Mesendoderm (in vitro differentiated cells): ENCODE data around the gene PLCL2.
A peak's percentile ranks its signal among the peaks of the same experiment; 100 is the strongest.
"Not testable (repeated sequence)": the region's sequence is repeated elsewhere in the genome, so short reads cannot be mapped to it uniquely, and the experiment has no call there.

ENCODE experiments used
- DNase-seq: peaks from one replicate; pipeline ENCODE4 v3.0.0; 2013
- H2AK5ac ChIP-seq: 2 replicates; pipeline ENCODE4 v1.6.1; 2013; ENCODE audit warnings: low read length, inconsistent platforms
- H2BK120ac ChIP-seq: 2 replicates; pipeline ENCODE4 v1.6.1; 2013; ENCODE audit warnings: low read depth, mild to moderate bottlenecking, low read length, moderate library complexity, mixed read lengths
- H2BK15ac ChIP-seq: replicated peaks from 2 replicates; pipeline ENCODE4 v1.6.1; 2013; ENCODE audit warnings: low read depth, mild to moderate bottlenecking, moderate library complexity
- H2BK5ac ChIP-seq: 2 replicates; pipeline ENCODE4 v1.6.1; 2013; ENCODE audit warnings: low read length, inconsistent platforms
- H3K18ac ChIP-seq: 2 replicates; pipeline ENCODE4 v1.6.1; 2013; ENCODE audit warnings: mild to moderate bottlenecking, low read length, mixed read lengths
- H3K23ac ChIP-seq: one replicate; pipeline ENCODE4 v1.6.1; 2013; ENCODE audit warnings: low read length
- H3K27ac ChIP-seq: 2 replicates; pipeline ENCODE4 v1.5.1; 2013; ENCODE audit warnings: low read depth, mild to moderate bottlenecking, inconsistent platforms, low read length, moderate library complexity
- H3K27me3 ChIP-seq: 2 replicates; pipeline ENCODE4 v1.6.1; 2013; ENCODE audit warnings: low read length, control low read depth, mild to moderate bottlenecking, inconsistent platforms; ENCODE audit not compliant: insufficient read depth, poor library complexity
- H3K36me3 ChIP-seq: 2 replicates; pipeline ENCODE4 v1.6.1; 2013; ENCODE audit warnings: low read length, inconsistent platforms; ENCODE audit not compliant: control insufficient read depth, insufficient read depth
- H3K4ac ChIP-seq: one replicate; pipeline ENCODE4 v1.6.1; 2013; ENCODE audit warnings: low read depth, mild to moderate bottlenecking, low read length, moderate library complexity
- H3K4me1 ChIP-seq: 2 replicates; pipeline ENCODE4 v1.6.1; 2013; ENCODE audit warnings: low read depth, low read length, inconsistent platforms; ENCODE audit not compliant: control insufficient read depth
- H3K4me2 ChIP-seq: 2 replicates; pipeline ENCODE4 v1.6.1; 2013; ENCODE audit warnings: low read length
- H3K4me3 ChIP-seq: 2 replicates; pipeline ENCODE4 v1.5.1; 2013; ENCODE audit warnings: mild to moderate bottlenecking, low read length
- H3K56ac ChIP-seq: one replicate; pipeline ENCODE4 v1.6.1; 2013; ENCODE audit warnings: low read length
- H3K79me1 ChIP-seq: 2 replicates; pipeline ENCODE4 v1.6.1; 2013; ENCODE audit warnings: low read length, inconsistent platforms
- H3K79me2 ChIP-seq: 2 replicates; pipeline ENCODE4 v1.6.1; 2013; ENCODE audit warnings: mild to moderate bottlenecking, low read length; ENCODE audit not compliant: control insufficient read depth, insufficient read depth
- H3K9ac ChIP-seq: 2 replicates; pipeline ENCODE4 v1.6.1; 2013; ENCODE audit warnings: low read length, inconsistent platforms
- H4K5ac ChIP-seq: one replicate; pipeline ENCODE4 v1.6.1; 2013; ENCODE audit warnings: low read length
- H4K8ac ChIP-seq: one replicate; pipeline ENCODE4 v1.6.1; 2013; ENCODE audit warnings: low read depth, mild to moderate bottlenecking, control low read depth, low read length, moderate library complexity
- WGBS: extraction: QIAGEN DNeasy Blood & Tissue Kit; methylation state at CpG from one replicate; pipeline ENCODE4 v1.1.7; 2013; ENCODE audit warnings: low lambda C conversion rate, missing lambda C conversion rate; ENCODE audit not compliant: insufficient coverage; ENCODE audit errors: extremely low coverage; 5-methylcytosine and 5-hydroxymethylcytosine counted together

The PLCL2 gene

DNA sequence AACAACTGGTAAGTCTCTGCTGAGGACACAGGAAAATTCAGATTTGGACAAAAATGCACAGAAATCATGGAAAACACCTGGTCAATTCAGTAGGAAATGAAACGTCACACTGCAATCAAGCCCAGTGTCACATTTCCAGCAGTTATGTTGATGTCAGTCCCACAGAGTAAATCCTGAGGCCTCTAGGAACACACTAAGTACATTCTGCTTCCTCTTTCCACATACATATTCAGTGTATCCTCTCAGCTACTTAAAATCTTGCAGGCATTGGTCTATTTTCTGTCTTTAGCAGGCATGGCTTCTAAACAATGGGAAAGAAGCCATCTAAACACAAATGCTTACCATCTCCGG lies 207.8 kb downstream of the PLCL2 start:
- no peak for DNase-seq
- peaks cover 1% of the 10 kb centered on the region for H3K4me1 ChIP-seq
- no CpG with 5 or more reads among the region's 2 CpGs for WGBS
- no peak overlapping the region for H4K8ac ChIP-seq
- no peaks in the 10 kb centered on the region for H3K79me2 ChIP-seq
- no peaks in the 10 kb centered on the region for H3K27me3 ChIP-seq
- H3K27ac ChIP-seq, result no peak overlapping the region
- H3K9ac ChIP-seq, result no peak overlapping the region
- no peak overlapping the region for H2BK15ac ChIP-seq
- H3K79me1 ChIP-seq, result no peaks in the 10 kb centered on the region
- no peak overlapping the region for H2BK5ac ChIP-seq
- no peaks in the 10 kb centered on the region for H3K36me3 ChIP-seq
- no peak overlapping the region for H4K5ac ChIP-seq
- no peak overlapping the region for H2AK5ac ChIP-seq
- no peak overlapping the region for H3K18ac ChIP-seq
- no peak overlapping the region for H3K4me3 ChIP-seq
- no peak overlapping the region for H3K56ac ChIP-seq
- no peak overlapping the region for H3K4me2 ChIP-seq
- no peak overlapping the region for H3K23ac ChIP-seq
- H3K4ac ChIP-seq, result no peak overlapping the region
- no peak overlapping the region for H2BK120ac ChIP-seq

DNA sequence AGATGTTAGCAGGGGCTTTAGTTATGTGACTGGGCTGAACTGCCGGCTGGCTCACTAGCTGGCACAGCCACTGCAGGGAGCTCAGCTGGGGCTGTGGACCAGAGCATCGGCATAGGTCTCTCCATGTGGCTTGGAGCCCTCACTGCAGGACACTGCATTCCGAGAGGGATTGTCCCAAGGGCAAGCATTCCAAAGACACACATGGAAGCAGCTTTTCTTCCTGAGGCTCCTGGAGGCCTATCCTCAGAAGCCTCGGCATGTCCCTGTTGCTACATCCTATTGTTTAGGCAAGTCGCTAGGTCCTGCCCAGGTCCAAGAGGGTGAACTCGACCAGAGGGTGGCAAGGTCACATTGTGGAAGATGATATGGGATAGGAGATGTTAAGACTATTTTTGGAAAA lies 209.8 kb downstream of the PLCL2 start:
- Histone ChIP-seq H2BK15ac (no peak overlapping the region), H4K8ac (no peak overlapping the region)
- no CpG with 5 or more reads among the region's 6 CpGs for WGBS

DNA sequence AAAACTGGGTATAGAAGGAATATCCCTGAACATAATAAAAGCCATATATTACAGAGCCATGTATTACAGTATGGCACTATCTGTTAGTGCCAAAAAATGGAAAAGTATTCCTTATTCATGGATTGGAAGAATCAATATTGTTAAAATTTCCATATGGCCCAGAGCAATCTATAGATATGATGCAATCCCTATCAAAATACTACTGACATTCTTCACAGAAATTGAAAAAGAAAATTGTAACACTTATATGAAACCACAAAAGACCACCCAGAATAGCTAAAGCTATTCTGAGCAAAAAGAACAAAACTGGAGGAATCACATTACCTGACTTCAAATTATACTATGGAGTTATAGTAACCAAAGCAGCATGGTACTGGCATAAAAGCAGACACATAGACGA lies 218.8 kb downstream of the PLCL2 start:
- H2BK120ac ChIP-seq, result no peak overlapping the region
- H3K4me2 ChIP-seq, result no peak overlapping the region
- no peak overlapping the region for H4K5ac ChIP-seq
- no peaks in the 10 kb centered on the region for H3K36me3 ChIP-seq
- no peaks in the 10 kb centered on the region for H3K79me1 ChIP-seq
- H3K27ac ChIP-seq, result no peak overlapping the region
- no peak overlapping the region for H3K9ac ChIP-seq
- no peak for DNase-seq
- no peaks in the 10 kb centered on the region for H3K79me2 ChIP-seq
- no peak overlapping the region for H3K18ac ChIP-seq
- H4K8ac ChIP-seq, result no peak overlapping the region
- H2BK5ac ChIP-seq, result no peak overlapping the region
- no peak overlapping the region for H3K4me3 ChIP-seq
- H3K4ac ChIP-seq, result no peak overlapping the region
- WGBS, result no CpG with 5 or more reads among the region's 1 CpG
- no peaks in the 10 kb centered on the region for H3K27me3 ChIP-seq
- H3K56ac ChIP-seq, result no peak overlapping the region
- no peak overlapping the region for H2AK5ac ChIP-seq
- no peak overlapping the region for H3K23ac ChIP-seq
- no peak overlapping the region for H2BK15ac ChIP-seq
- H3K4me1 ChIP-seq, result no peaks in the 10 kb centered on the region

More for the DNA sequence above, 209.8 kb downstream of the PLCL2 start:
- H2BK5ac ChIP-seq, result no peak overlapping the region
- no peaks in the 10 kb centered on the region for H3K79me1 ChIP-seq
- no peak overlapping the region for H4K5ac ChIP-seq
- no peak overlapping the region for H3K9ac ChIP-seq
- H3K56ac ChIP-seq, result no peak overlapping the region
- no peaks in the 10 kb centered on the region for H3K79me2 ChIP-seq
- no peak overlapping the region for H3K4me2 ChIP-seq
- H3K4ac ChIP-seq, result no peak overlapping the region
- peaks cover 1% of the 10 kb centered on the region for H3K4me1 ChIP-seq
- H3K18ac ChIP-seq, result no peak overlapping the region
- no peak overlapping the region for H2AK5ac ChIP-seq
- H3K27me3 ChIP-seq, result no peaks in the 10 kb centered on the region
- no peak overlapping the region for H3K23ac ChIP-seq
- no peaks in the 10 kb centered on the region for H3K36me3 ChIP-seq
- no peak overlapping the region for H3K4me3 ChIP-seq
- DNase-seq, result peak; percentile 95
- no peak overlapping the region for H2BK120ac ChIP-seq
- no peak overlapping the region for H3K27ac ChIP-seq

DNA sequence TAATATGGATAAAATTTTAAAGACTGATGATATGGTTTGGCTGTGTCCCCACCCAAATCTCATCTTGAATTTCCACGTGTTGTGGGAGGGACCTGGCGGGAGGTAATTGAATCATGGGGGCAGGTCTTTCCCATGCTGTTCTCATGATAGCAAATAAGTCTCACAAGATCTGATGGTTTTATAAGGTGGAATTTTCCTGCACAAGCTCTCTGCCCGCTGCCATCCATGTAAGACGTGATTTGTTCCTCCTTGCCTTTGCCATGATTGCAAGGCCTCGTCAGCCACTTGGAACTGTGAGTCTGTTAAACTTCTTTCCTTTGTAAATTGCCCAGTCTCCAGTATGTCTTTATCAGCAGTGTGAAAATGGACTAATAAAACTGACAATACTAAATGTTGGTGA lies 222.0 kb downstream of the PLCL2 start:
- not testable (repeated sequence) for H3K27me3 ChIP-seq, H3K18ac ChIP-seq, H3K36me3 ChIP-seq, H4K8ac ChIP-seq, H2BK5ac ChIP-seq, H3K79me1 ChIP-seq, H3K4me1 ChIP-seq, H2AK5ac ChIP-seq, H3K4ac ChIP-seq, H3K9ac ChIP-seq, H2BK15ac ChIP-seq, H3K23ac ChIP-seq, H4K5ac ChIP-seq, DNase-seq, H3K79me2 ChIP-seq, H3K56ac ChIP-seq, H3K4me3 ChIP-seq, H3K27ac ChIP-seq, H3K4me2 ChIP-seq, H2BK120ac ChIP-seq
- WGBS, result no CpG with 5 or more reads among the region's 5 CpGs

DNA sequence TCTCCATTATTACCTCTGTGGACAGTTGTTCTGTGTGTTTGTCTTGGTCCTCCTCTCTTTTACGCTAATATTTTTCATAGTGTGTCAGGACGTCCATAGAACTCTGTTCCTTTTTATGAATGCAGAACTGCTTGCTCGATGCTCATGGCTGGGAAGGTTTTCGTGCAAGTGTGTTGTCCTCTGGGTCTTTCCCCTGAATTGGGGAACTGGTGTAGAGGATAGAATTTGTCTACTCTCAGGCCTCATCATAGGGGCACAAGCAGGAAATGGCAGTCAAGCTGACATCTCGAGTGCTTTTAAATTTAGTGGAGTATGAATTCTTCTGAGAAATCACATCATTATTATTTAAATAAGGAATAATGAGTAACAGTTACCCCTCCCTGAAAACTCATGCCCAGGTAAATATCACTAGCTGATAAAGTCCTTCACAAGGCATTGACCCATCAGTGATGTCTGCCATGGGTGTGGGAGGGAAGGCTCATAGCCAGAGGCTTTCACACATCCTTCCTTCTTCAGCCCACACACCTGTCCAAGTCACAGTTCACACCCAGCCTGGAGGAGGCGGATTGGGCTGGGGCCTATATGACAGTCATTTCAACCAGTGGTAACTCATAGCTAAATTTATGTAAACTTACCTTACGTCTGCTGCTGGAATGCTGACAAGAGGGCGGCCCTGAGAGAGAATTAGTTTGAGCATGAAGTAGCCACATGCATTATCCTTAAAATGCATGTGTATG lies 226.1 kb downstream of the PLCL2 start:
- H2BK15ac ChIP-seq, result no peak overlapping the region
- no peak overlapping the region for H4K8ac ChIP-seq
- no CpG with 5 or more reads among the region's 8 CpGs for WGBS
- H3K4me3 ChIP-seq, result no peak overlapping the region
- H3K79me1 ChIP-seq, result no peaks in the 10 kb centered on the region
- no peaks in the 10 kb centered on the region for H3K4me1 ChIP-seq
- H3K4ac ChIP-seq, result no peak overlapping the region
- H3K79me2 ChIP-seq, result no peaks in the 10 kb centered on the region
- H3K4me2 ChIP-seq, result no peak overlapping the region
- no peak overlapping the region for H2BK120ac ChIP-seq
- DNase-seq, result no peak
- H3K36me3 ChIP-seq, result no peaks in the 10 kb centered on the region
- H3K18ac ChIP-seq, result no peak overlapping the region
- no peak overlapping the region for H3K27ac ChIP-seq
- H3K27me3 ChIP-seq, result no peaks in the 10 kb centered on the region
- H3K23ac ChIP-seq, result no peak overlapping the region
- H3K56ac ChIP-seq, result no peak overlapping the region
- H3K9ac ChIP-seq, result no peak overlapping the region
- H2BK5ac ChIP-seq, result no peak overlapping the region
- no peak overlapping the region for H4K5ac ChIP-seq
- no peak overlapping the region for H2AK5ac ChIP-seq

- Histone ChIP-seq H4K5ac (no peak overlapping the region), H3K4me3 (no peak overlapping the region), H2BK15ac (no peak overlapping the region), H3K56ac (no peak overlapping the region), H3K23ac (no peak overlapping the region), H3K9ac (no peak overlapping the region), H3K4me2 (no peak overlapping the region), H3K18ac (no peak overlapping the region), H3K79me2 (no peaks in the 10 kb centered on the region), H2AK5ac (no peak overlapping the region), H4K8ac (no peak overlapping the region), H3K4ac (no peak overlapping the region), H2BK5ac (no peak overlapping the region), H3K79me1 (no peaks in the 10 kb centered on the region), H3K4me1 (no peaks in the 10 kb centered on the region), H3K27me3 (no peaks in the 10 kb centered on the region), H3K27ac (no peak overlapping the region), H2BK120ac (no peak overlapping the region), H3K36me3 (no peaks in the 10 kb centered on the region)
- DNase-seq, result no peak
- no CpG with 5 or more reads among the region's 3 CpGs for WGBS
Observed at GRCh38 chr3:17111586-17111985, 226.8 kb downstream of the PLCL2 start.
